HG02571 (cell line): ENCODE measurements around the gene OR11G2.
"Not testable (repeated sequence)": the region's sequence is repeated elsewhere in the genome, so short reads cannot be mapped to it uniquely, and the experiment has no call there.

Source experiments
- ATAC-seq: cut with Tn5 transposase; IDR thresholded peaks from one replicate; pipeline ENCODE4 v1.9.1; 2021; ENCODE audit warnings: mild to moderate bottlenecking, moderate library complexity; ENCODE audit not compliant: unreplicated experiment

OR11G2 gene

DNA sequence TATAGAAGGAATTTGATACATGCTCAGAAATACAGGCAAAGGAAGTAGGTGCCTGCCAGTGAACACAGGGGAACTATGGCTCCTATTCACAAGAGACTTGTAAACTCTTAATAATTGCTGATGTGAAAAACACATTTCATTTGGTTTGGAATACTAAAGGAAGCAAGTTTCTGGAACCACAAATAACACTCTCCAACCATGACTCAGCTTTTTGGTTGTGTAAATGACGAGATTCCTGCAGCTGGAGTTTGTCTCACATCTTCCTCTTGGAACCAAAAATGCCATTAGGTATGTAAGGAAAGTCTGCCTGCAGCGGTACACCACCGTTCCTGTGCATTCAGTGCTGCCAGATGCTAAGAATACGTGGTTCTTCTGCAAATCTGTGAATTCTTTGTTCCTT, 28.3 kb downstream of the OR11G2 start:
- no peak for ATAC-seq

DNA sequence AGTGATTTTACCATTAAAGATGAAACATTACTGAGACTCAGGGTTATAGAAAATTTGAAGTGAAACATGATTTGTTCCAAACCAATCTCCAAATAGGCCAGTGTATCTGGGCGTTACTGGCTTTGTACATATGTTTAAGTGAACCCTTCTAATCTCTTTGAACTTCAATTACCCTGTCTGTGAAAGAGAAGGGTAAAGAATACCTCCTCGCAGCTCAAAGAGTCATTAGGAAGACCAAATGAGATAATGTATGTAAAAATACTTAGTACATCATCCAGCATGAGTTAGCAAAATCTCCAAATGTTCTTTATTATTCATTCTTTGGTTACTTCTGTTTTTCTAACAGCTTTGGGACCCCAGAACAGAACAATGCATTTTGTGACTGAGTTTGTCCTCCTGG, 32.7 kb downstream of the OR11G2 start, which contains the start of gene OR11H6:
Gene OR11H6, plus strand, starts transcription at position 301 of the 400 bp plus-strand sequence. Its CDS starts 0 bp downstream, at position 301.
- no peak for ATAC-seq

DNA sequence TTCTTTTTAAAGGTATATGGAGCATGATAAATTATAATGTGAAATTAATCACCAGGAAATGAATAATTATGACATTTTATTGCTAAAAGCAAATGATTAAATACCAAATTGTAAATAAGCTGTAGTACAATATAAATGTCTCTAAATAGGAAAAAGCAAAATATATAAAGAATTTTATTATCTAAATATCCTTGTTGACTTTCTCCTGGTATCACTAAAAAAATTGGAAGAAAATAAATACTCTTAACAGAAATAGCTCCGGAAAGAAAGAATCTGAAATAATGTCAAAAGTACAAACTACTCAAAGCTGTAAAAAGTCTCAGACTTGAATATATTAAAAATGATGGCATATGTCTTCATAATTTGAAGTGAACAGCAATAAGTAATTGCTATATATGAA, 38.0 kb downstream of the OR11G2 start, which contains the start of gene OR11H7:
Gene OR11H7, plus strand, starts transcription at position 301 of the 400 bp plus-strand sequence.
- ATAC-seq, result no peak

DNA sequence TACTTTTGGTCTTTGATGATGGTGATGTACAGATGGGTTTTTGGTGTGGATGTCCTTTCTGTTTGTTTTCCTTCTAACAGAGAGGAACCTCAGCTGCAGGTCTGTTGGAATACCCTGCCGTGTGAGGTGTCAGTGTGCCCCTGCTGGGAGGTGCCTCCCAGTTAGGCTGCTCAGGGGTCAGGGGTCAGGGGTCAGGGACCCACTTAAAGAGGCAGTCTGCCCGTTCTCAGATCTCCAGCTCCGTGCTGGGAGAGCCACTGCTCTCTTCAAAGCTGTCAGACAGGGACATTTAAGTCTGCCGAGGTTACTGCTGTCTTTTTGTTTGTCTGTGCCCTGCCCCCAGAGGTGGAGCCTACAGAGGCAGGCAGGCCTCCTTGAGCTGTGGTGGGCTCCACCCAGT, 44.7 kb downstream of the OR11G2 start:
- not testable (repeated sequence) for ATAC-seq

DNA sequence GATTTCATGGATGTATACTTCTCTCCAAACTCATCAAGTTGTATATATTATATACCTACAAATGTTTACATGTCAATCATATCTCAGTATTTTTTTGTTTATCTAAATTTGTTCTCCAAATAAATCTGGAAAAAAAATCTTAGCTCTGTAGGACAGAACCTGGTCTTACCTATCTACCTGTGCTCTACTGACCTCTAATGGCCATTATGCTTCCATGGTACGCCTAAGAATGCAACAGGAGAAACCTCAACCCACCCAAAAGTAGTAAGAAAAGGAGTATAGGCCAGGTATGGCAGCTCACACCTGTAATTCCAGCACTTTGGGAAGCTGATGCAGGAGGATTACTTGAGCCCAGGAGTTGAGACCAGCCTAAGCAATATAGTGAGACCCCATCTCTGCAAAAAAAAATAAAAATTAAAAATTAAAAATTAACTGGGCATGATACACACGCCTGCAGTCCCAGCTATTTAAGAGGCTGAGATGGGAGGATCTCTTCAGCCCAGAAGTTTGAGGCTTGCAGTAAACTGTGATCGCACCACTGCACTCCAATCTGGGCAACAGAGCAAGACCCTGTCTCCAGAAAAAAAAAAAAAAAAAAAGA, 57.0 kb downstream of the OR11G2 start:
- no peak for ATAC-seq
